NK-92 (cell line): ENCODE results near the gene KRT85.

Source experiments
- DNase-seq: peaks from one replicate; lab custom pipeline; 2025; ENCODE audit not compliant: unreplicated experiment; lab: John Stamatoyannopoulos, UW

The KRT85 gene

GRCh38 chr12:52369211-52369610, 1.9 kb upstream of the KRT85 start:
- DNase-seq, result no peak

DNA sequence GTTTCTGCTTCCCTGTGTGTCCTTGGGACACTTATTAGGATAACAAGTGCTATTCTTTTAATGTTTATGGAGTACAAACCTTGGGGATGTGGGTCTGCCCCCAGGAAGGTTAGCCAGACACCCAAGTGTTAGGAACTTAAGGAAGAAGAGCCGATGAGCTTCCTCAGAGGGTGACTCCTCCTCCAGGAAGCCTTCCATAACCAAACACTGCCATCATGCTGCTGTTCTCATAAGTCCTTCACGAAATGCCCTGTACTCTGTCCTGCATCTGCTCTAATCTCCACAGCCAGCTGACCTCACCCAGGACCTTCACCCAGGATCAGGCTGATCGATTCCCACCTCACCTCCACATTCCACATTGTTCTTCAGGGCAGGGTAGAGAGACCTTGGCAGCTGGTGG, 1.2 kb upstream of the KRT85 start:
- DNase-seq, result no peak

DNA sequence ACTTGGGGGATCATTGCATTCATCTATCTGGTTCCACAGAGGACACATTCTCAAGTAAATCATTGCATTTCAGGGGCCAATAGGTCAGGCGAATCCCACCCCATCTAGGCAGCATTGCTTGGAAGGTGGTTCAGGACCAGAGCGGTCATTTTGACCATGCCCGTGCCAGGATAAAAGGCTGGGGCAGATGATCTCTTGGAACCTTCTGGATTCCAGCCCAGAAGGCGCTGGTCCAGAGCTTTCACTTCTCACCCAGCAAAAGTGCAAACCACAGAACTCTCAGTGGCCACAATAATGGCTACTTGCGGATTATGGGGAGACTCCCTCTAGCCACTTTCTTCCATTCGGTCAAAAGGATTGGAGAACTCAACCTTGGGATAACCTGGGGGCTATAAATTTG, 595 bp upstream of the KRT85 start:
- no peak for DNase-seq

DNA sequence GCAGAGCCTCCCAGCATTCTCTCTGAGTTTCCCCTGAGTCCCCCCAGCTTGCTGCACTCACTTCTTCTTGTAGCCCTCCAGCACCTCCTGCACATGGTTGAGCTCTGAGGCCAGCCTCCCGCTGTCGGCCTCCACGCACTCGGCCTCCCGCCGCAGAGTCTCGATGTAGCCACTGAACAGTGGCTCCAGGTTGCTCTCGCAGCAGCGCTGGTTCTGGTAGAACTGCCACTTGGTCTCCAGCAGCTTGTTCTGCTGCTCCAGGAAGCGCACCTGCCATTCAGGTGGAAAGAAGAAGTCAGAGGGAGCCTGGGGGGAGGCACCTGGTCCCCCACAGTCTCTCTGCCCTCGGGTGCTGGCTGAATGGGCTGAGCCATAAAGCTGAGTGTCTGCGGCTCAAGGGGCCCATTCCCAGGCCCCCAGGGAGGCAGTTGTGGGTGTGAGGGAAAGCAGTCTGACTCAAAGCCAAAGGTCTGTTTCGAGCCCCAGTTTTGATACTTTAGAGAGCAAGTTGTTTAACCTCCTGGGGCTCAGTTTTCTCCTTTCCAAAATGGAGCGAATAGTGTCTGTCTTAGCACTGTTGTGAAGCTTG, 2.3 kb downstream of the KRT85 start:
- no peak for DNase-seq

DNA sequence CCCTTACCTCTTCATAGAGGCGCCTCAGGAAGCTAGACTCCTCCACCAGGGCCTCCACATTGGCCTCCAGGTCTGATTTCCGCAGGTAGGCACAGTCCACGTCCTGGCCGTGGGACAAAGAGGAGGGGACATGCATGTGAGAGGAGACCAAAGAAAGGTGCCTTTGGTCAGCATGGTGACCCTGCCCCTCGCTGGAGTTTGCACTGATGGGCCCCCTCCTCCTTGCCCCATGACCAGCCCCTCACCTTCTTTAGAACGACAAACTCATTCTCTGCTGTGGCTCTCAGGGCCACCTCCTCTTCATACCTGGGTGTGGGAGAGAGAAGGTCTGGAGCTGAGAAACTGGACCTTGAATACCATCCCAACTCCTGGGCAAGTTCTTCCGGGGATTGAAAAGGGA, 3.2 kb downstream of the KRT85 start:
- DNase-seq, result no peak

DNA sequence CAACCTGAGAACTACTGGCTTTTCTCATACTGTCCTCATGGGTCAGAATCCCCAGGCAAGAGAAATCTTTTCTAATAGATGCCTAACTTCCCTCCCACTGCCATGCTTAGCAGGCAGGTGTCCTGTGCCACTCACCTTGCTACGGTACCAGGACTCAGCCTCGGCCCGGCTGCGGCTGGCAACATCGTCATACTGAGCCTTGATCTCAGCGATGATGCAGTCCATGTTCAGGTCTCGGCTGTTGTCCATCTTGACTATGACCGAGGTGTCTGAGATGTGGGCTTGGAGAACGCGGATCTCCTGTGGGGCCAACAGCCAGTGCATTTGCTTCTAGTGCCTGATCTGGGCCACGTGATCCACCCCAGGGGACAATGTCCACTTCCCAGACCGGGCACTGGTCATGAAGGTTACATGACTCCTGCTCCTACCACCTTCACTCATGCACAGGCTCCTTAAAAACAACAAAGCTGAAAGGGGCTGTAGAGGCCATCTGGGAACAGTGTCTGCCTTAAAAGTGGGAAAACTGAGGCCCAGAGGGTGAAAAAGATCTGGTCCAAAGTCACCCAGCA, 4.1 kb downstream of the KRT85 start:
- DNase-seq, result no peak

DNA sequence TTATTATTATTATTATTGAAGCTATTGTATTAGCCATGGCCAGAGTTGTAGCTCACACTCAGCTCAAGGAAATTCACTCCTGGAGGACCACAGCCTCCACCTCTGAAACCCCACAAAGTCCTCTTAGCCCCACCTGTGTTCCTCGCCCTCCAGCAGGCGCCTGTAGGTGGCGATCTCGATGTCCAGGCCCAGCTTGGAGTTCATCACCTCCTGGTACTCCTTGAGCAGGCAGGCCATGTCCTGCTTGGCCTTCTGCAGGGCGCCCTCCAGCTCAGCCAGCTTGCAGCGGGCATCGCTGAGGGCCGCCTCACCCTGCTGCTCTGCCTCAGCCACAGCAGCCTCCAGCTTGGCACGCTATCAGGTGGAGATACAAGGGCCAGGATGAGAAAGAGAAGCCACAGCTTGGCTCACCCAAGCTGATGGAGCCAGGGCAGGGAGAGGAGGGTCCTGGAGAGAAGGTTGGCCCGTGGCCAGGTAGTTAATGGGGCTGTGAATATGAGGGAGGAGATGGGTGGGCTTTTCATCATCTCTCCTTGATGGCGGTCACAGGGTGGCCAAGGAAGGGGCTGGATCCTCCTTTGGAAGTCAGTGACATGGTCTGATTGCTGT, 5.1 kb downstream of the KRT85 start:
- no peak for DNase-seq

DNA sequence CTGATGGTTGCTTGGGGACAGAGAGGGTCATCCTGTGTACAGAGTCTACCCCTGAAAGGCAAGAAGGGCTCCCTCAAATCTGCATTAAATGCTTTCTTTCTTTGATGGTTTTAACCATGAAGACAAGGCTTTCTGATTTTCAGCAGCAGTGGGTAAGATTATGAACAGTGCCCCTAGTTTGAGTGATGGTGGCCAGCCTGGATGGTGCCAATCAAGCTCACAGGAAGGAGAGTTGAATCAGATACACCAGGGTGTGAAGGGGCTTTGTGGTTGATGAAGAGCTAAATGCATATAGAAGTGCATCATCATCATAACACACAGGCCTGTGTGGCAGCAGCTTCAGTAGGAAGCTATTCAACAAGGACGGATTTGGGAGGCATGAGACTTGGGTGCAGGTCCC, 5.7 kb downstream of the KRT85 start:
- DNase-seq, result no peak

DNA sequence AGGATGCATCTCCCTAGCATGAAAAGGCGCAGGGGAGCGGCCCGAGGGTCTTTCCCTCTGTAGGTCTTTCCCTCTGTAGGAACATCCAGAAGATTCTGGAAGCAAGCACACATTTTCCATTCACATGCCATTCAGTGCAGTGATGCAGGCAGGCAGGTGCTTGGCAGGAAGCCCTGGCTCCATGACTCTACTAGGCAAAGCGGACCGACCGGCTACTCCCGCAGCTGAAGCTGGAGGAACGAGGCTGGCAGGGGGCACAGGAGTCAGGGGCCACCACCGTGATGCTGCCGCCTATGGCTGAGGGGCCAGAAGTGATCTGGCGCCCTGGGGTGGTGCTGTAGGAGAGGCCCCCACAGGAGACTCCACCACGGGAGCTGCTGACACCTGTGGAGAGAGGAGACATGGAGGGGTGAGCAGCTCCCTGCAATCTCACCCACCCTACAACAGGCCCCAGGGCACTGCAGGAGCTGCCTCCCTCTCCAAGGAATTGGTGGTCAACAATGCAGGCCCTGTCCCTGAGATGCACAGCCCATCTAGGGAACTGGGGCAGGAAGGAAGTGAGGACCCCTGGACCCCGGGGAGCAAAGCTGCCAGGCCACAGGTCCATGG, 6.5 kb downstream of the KRT85 start:
- no peak for DNase-seq

DNA sequence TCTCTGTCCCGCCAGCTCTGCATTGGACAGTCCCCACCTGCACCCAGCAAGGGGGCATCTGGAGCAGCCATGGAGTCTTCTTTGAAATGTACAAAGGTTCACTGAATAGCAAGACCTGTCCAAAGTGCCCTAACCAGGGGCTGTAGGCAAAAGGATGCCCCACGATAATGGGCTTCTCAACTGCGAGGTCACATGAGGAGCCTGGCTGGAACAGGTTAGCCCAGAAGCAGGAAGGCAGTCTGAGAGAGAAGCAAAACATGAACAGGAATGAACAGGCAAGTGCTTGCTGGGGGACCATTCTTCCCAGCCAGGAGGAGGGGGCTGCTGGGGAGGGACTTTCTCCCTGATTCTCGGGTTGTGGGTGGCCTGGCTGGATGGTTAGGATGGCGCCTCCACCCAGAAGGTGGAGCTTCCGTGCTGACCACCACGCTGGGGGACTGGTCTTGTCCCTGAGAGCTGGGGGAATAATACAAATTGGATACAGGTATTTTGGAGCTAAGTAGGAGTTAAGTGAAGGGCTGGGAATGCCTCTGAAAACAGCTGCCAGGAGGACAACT, 7.1 kb downstream of the KRT85 start:
- no peak for DNase-seq

DNA sequence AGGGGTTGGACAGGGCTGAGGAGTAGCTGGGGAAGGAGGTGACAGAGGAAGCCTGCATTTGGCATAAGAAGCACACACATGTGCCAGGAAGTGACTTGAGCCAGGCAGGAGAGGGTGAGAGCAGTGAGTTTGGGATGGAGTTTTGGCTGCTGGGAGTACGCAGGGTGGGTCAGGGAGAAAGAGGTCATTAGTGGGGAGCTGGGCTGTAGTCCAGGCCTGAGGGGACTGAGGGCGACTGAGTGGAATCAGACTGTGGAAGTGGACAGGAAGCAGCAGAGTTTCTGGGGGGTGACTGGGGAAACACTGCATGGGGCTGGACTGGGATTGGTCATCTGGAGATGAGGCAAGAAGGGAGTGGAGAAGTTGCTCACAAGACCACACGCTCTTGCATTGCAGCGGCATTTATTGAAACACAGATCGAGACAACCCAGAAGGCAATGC, 7.6 kb downstream of the KRT85 start:
- no peak for DNase-seq

- no peak for DNase-seq
Measured at GRCh38 chr12:52358575-52359350, 8.5 kb downstream of the KRT85 start.

GRCh38 chr12:52356762-52357580, 10.3 kb downstream of the KRT85 start:
- DNase-seq, result no peak

DNA sequence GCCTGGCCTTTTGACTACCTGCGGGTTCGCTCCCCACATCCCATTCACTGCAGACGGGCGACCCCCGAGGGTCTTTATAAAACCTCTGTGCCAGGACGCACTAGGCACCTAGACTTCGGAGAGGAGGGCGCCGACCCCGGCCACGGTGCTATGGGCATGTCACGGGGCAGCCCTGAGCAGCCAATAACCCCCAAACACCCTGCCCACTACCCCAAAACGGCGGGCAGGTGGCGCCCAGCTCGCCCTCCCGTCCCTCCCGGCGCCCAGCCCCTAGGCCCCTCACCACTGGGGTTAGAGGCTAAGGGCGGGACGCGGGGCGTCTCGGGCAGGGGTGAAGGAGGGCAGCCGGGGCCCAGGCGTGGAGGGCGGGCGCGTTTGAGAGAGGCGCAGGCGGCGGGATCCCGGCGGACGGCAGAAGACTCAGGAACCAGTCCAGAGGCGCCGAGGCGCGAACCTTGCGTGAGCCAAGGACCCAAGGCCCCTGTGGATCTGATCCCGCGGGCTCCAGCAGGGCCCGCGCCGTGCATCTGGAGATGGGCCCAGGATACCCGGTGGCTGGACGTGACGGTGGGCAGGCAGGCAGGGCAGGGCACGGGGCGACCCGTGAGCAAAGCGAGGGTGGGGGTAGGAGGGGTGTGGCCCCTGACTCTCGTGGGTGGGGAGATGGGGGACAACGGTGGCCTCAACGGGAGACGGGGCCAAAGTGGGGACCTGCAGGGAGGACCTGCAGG, 11.1 kb downstream of the KRT85 start:
- no peak for DNase-seq

DNA sequence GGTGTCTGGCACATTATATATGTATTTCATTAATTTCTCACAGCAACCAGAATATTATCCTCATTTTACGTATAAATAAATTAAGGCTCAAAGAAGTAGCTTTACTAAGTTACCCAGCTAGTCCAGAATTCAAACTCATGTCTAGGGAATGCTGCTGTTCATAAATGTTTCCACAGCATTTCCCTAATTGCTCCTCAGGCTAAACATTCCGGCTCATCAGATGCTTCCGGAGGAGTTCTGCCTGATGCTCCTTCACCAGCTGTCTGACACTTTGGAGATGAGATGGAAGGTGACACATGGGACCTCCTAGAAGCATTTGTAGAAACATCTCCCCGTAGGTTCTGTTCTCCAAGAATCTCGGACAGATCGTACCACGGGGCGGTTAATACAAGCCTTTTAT, 12.1 kb downstream of the KRT85 start:
- no peak for DNase-seq

- DNase-seq, result no peak
Measured at GRCh38 chr12:52354200-52354599, 13.1 kb downstream of the KRT85 start.

DNA sequence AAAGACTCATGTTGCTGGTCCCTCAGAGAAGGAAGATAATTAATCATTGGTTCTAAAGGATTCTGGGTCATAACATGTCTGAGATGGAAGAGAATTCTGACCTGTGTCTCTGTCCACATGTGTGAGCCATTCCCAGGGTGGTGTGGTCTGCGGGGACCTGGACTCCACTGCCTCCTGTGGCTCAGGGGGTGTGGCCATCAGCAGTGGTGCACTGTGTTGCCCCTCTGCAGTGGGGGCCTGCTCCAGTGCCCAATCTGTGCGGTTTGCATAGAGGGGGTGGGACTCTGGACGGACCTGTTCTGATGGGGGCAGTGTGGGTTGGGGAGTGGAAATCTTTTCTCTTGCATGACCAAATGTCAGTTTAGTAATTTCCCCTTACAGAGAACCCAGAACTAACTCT, 13.5 kb downstream of the KRT85 start:
- DNase-seq, result no peak

GRCh38 chr12:52352951-52353350, 14.3 kb downstream of the KRT85 start:
- DNase-seq, result no peak

DNA sequence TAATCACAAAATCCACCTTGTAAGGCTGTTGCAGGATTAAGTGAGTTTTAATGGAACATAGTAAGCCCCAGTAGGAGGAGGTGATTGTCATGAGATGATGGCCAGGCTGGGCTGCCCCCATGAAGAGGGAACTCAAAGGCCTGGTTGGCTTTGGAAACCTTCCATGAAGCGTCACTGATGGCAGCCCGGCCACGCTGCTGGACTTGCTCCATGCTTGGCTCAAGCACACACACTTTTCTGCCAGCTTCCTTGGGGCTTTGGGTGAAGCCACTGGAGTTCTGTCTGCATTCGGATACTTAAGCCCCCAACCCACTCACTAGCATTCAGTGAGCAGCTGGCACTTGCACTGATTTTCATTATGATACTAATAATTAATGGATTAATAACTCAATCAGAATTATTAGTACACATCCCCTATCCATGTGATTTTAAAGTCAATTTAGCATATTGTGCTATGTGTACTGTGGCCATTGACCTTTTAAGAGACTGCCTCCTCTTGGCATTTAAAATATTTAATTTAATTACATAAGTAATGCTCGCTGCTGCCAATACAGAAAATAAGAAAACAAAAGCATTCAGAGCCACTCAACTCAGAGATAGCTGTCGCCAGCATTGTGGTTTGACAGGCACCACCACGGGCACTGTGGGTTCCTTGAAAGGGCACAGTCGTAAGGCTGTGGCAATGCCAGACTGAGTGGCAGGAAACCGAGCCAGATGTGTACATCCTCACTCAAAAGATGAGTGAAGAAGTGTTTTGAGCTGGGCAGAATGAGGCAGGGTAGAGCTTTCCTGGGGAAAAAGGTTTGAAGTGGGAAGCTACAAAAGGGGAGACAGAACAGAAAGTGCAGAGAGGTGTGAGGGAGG, 15.9 kb downstream of the KRT85 start:
- no peak for DNase-seq
